K562 (cell line): ENCODE results near the gene STC2.

Source experiments
- ARNT ChIP-seq, 2 experiments: fragments of 450-650 bp; IDR thresholded peaks; 2 replicates each; pipeline ENCODE4 v1.6.1; 2016; ENCODE audit warnings: mild to moderate bottlenecking in 1 of 2
- MIER1 ChIP-seq: fragments of 450-650 bp; IDR thresholded peaks from 2 replicates; pipeline ENCODE4 v1.6.1; 2016; ENCODE audit warnings: antibody characterized with exemption, mild to moderate bottlenecking, low read depth
- TF ChIP-seq, protein P1 (sequence below): conservative IDR thresholded peaks from 2 replicates; pipeline ENCODE4 v1.6.1; 2011; ENCODE audit warnings: low read depth, mild to moderate bottlenecking, low read length; ENCODE audit not compliant: control insufficient read depth
- TF ChIP-seq, protein P2 (sequence below): fragments of 450-650 bp; IDR thresholded peaks from one replicate; pipeline ENCODE4 v1.6.1; 2018; ENCODE audit warnings: mild to moderate bottlenecking, moderate library complexity; ENCODE audit not compliant: partially characterized antibody

DNA sequence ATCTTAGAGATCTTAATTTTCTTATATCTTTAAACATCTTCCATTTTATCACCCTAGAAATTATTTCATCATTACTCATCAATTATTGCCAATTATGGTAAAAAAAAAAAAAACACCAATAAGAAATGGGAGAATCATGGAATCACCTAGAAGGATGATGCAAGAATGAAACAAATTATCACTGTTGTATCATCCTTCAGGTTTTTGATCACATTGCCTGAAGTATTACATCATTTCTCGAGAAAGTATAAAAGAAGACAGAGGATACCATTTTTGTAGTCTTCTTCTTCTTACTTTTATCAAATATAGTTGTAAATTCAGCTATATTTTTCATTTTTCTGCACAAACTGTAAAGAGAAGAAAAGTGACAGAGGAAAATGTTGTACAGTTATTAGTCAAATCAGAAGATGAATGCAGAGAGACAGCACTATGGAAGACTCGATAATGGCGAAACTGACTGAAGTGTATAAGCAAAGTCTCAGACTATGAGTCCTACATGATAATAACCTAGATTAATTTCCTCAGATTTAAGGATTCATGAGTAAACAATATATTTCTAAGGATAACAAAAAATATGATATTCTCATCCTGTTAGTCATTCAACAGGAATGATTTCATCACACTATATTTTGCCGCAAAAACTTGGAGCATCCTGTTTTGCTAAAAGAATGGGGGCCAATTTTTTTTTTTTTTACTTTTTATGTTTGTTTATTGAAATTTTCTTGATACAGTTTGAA is 5.9 kb upstream of the STC2 start:
- TF ChIP-seq, protein P1, sequence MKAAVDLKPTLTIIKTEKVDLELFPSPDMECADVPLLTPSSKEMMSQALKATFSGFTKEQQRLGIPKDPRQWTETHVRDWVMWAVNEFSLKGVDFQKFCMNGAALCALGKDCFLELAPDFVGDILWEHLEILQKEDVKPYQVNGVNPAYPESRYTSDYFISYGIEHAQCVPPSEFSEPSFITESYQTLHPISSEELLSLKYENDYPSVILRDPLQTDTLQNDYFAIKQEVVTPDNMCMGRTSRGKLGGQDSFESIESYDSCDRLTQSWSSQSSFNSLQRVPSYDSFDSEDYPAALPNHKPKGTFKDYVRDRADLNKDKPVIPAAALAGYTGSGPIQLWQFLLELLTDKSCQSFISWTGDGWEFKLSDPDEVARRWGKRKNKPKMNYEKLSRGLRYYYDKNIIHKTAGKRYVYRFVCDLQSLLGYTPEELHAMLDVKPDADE: no peak
- TF ChIP-seq MIER1: no peak
- TF ChIP-seq ARNT (IDR thresholded peaks at IDR 0.05): no peak
- TF ChIP-seq, protein P2, sequence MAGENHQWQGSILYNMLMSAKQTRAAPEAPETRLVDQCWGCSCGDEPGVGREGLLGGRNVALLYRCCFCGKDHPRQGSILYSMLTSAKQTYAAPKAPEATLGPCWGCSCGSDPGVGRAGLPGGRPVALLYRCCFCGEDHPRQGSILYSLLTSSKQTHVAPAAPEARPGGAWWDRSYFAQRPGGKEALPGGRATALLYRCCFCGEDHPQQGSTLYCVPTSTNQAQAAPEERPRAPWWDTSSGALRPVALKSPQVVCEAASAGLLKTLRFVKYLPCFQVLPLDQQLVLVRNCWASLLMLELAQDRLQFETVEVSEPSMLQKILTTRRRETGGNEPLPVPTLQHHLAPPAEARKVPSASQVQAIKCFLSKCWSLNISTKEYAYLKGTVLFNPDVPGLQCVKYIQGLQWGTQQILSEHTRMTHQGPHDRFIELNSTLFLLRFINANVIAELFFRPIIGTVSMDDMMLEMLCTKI: no peak
